ENCODE results near the gene MR1. TPM values are rescaled to one million over a fixed set of nuclear protein-coding genes. Genes with fewer than 3 reads are reported as not detected.
"Not testable (repeated sequence)": the region's sequence is repeated elsewhere in the genome, so short reads cannot be mapped to it uniquely, and the experiment has no call there.

The MR1 gene
- total RNA-seq, 6 experiments from 2014 or later: 5.6 to 11.6 (median 6.6) TPM

DNA sequence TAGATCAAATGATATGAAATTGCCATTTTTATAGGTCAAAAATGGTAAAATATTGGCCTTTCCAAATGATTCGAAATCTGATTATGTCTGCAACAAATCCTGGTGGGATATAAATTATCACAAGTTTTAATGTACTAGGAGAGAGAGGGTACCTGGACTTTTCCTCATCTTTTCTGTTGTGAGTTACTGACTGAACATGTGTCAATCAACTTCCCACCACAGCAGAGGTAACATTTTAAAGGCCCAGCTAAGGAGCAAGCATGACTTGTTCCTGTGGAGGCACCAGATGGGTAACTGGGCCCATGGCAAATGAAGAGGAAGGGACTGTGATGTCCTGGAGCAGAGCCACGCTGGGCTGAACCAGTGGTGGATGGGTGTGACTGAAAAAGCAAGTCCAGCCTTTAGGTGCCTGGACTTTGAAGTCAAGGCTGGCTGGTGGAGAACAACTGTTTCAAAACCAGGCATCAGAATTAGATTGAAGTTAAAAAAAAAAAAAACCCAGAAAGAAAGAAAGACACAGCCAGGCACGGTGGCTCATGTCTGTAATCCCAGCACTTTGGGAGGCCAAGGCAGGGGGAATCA, 6.6 kb downstream of the MR1 start:
- peak overlapping the region in 1 of 3 donors; percentile 59 for H3K27ac ChIP-seq
- H3K4me1 ChIP-seq: peaks cover 0 to 38% (median 12%) of the 10 kb centered on the region in 4 donors
- WGBS (ENCODE audit: insufficient coverage, low coverage, low lambda C conversion rate, missing lambda C conversion rate): 53% methylated on average over 3 of the region's 3 CpGs
- intact Hi-C loops (cut with DNase I): no loop called here
- H3K36me3 ChIP-seq: no peaks in the 10 kb centered on the region
- H3K4me3 ChIP-seq: no peak overlapping the region
- DNase-seq: peak; percentile 74 to 76 (median 74)
- TF ChIP-seq, protein P1, sequence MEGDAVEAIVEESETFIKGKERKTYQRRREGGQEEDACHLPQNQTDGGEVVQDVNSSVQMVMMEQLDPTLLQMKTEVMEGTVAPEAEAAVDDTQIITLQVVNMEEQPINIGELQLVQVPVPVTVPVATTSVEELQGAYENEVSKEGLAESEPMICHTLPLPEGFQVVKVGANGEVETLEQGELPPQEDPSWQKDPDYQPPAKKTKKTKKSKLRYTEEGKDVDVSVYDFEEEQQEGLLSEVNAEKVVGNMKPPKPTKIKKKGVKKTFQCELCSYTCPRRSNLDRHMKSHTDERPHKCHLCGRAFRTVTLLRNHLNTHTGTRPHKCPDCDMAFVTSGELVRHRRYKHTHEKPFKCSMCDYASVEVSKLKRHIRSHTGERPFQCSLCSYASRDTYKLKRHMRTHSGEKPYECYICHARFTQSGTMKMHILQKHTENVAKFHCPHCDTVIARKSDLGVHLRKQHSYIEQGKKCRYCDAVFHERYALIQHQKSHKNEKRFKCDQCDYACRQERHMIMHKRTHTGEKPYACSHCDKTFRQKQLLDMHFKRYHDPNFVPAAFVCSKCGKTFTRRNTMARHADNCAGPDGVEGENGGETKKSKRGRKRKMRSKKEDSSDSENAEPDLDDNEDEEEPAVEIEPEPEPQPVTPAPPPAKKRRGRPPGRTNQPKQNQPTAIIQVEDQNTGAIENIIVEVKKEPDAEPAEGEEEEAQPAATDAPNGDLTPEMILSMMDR (IDR thresholded peaks at IDR 0.05): no peak
- TF ChIP-seq POLR2A (IDR thresholded peaks at IDR 0.05): no peak
- ATAC-seq: peak; percentile 66 to 76 (median 70)
- no peaks in the 10 kb centered on the region for H3K9me3 ChIP-seq
- no peaks in the 10 kb centered on the region for H3K27me3 ChIP-seq

DNA sequence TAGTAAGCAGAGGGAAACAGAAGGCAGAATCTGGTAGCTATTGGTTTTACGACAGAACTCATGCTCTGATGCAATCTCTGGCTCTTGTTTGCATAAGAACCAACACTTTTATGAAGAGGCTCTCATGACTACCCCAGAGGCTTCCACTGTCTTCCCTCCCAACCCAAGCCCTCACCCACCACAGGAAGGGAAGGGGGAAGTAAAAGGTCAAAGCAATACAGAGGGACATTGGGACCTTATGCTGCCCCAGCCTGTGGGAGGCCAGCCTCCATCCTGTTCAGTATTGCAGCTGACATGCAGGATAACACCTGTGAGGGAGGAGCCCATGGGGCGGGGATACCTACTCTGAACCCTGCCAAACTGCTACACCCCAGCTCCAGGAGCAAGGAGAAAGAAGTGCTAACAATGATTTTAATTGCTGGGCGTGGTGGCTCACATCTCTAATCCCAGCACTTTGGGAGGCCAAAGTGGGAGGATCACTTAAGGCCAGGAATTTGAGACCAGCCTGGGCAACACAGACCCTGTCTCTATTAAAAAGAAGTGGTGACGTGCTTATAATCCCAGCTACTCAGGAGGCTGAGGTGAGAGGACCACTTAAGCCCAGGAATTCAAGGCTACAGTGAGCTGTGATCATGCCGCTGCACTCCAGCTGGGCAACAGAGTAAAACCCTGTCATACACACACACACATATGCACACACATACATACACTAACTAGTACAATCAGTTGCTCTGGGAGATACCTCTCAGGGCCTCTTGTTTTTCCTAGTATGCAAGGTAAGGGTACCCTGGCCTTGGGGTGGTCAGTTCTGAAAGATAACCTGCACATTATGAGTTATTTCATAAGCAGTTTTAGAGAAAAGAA, 9.5 kb downstream of the MR1 start:
- Histone ChIP-seq H3K27me3 (no peaks in the 10 kb centered on the region), H3K9me3 (no peaks in the 10 kb centered on the region), H3K27ac (peak overlapping the region in 1 of 3 donors; percentile 48), H3K36me3 (no peaks in the 10 kb centered on the region), H3K4me3 (no peak overlapping the region), H3K4me1 (peaks cover 0 to 38% (median 10%) of the 10 kb centered on the region in 4 donors)
- TF ChIP-seq POLR2A (IDR thresholded peaks at IDR 0.05): no peak
- TF ChIP-seq, protein P1 (IDR thresholded peaks at IDR 0.05): no peak
- WGBS (ENCODE audit: insufficient coverage, low coverage, low lambda C conversion rate, missing lambda C conversion rate): 66% methylated on average over 4 of the region's 5 CpGs
- DNase-seq (no peak), ATAC-seq (peak; percentile 47 to 67 (median 62))
- intact Hi-C loops (cut with DNase I): no loop called here

DNA sequence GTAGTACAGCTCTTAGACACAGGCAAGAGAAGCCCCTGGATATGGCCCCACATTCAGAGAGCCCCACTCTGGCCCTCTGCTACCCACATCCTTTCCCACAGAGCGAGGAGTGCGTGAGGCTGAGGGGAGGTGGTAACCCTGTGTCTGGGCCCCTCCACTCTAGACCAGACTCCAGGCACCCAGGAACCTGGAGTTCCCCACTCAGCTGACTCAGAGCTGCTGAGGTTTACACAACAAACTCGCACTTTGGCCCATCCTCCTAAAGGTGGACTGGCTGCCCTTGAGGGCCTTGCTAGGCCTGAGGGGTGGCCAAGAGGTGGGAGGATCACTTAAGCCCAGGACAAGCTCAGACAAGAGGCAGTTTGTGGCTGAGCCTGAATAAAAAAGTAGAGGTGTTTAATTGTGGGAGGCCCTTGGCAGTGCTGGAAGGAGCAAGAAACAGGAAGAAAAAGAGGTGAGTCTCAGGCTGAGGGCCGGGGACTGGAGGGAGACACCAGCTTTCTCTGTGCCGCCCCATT, 10.7 kb downstream of the MR1 start:
- 61% methylated on average over 3 of the region's 5 CpGs for WGBS (ENCODE audit: insufficient coverage, low coverage, low lambda C conversion rate, missing lambda C conversion rate)
- peak overlapping the region in 2 of 3 donors; percentile 39 to 54 for H3K27ac ChIP-seq
- no peak overlapping the region for H3K4me3 ChIP-seq
- H3K27me3 ChIP-seq: no peaks in the 10 kb centered on the region
- intact Hi-C loops (cut with DNase I): no loop called here
- DNase-seq: peak; percentile 71 to 80 (median 80)
- H3K36me3 ChIP-seq: no peaks in the 10 kb centered on the region
- H3K9me3 ChIP-seq: no peaks in the 10 kb centered on the region
- no peak for TF ChIP-seq POLR2A (IDR thresholded peaks at IDR 0.05)
- TF ChIP-seq, protein P1 (IDR thresholded peaks at IDR 0.05): no peak
- peak; percentile 86 to 97 (median 92) for ATAC-seq
- peaks cover 0 to 38% (median 10%) of the 10 kb centered on the region in 4 donors for H3K4me1 ChIP-seq

DNA sequence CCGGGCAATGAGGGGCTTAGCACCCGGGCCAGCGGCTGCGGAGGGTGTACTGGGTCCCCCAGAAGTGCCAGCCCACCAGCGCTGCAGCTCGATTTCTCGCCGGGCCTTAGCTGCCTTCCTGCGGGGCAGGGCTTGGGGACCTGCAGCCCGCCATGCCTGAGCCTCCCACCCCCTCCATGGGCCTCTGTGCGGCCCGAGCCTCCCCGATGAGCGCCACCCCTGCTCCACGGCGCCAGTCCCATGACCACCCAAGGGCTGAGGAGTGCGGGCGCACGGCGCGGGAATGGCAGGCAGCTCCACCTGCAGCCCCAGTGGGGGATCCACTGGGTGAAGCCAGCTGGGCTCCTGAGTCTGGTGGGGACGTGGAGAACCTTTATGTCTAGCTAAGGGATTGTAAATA, 12.2 kb downstream of the MR1 start:
- ATAC-seq; H3K27ac ChIP-seq; H3K36me3 ChIP-seq; H3K9me3 ChIP-seq; H3K4me3 ChIP-seq; intact Hi-C loops (cut with DNase I); DNase-seq; H3K27me3 ChIP-seq: not testable (repeated sequence)
- H3K4me1 ChIP-seq: peaks cover 0 to 29% (median 8%) of the 10 kb centered on the region in 4 donors
- WGBS (ENCODE audit: insufficient coverage, low coverage, low lambda C conversion rate, missing lambda C conversion rate): 95% methylated on average over 7 of the region's 22 CpGs

DNA sequence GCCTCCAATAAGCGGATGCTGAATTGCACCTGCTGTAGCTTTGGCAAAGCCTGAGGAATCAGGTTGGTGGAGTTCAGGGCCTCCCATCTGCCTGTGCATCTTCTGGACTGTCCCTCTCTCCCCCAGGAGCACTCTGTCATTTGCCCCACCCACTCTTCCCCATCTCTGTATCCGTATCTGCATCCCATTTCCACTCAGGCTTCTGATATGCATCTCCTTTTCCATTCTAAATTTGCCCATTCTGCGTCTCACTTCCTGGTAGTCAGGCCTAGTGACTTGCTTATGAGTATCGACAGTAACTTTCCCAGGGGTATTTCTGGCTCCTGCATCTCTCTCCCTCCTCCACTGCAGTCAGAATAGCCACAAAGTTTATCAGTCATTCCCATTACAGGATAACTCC, 15.6 kb downstream of the MR1 start:
- Histone ChIP-seq H3K4me1 (peaks cover 0 to 8% (median 2%) of the 10 kb centered on the region in 4 donors), H3K27me3 (no peaks in the 10 kb centered on the region), H3K27ac (no peak overlapping the region), H3K9me3 (no peaks in the 10 kb centered on the region), H3K36me3 (no peaks in the 10 kb centered on the region), H3K4me3 (no peak overlapping the region)
- WGBS (ENCODE audit: insufficient coverage, low coverage, low lambda C conversion rate, missing lambda C conversion rate): 88% methylated on average over 3 of the region's 4 CpGs
- TF ChIP-seq, protein P1 (IDR thresholded peaks at IDR 0.05): no peak
- TF ChIP-seq POLR2A (IDR thresholded peaks at IDR 0.05): no peak
- no peak for DNase-seq
- intact Hi-C loops (cut with DNase I): no loop called here
- no peak for ATAC-seq
